HepG2 (cell line): ENCODE measurements around the gene SYN1. TPM values are rescaled to one million over a fixed set of nuclear protein-coding genes. Genes with fewer than 3 reads are reported as not detected.

ENCODE experiments used
- ATAC-seq: fragments of 200-7000 bp; cut with Tn5 transposase; 3 replicates; pipeline ENCODE4 v1.9.1; 2020; ENCODE audit warnings: mild to moderate bottlenecking, moderate library complexity
- BruUV-seq: library from RNA; stranded (reverse); fragments of 400-500 nt; replicated peaks from 2 replicates; lab custom pipeline; 2021; lab: Mats Ljungman, UMichigan
- CTCF ChIA-PET: fragments of 300-600 bp; formaldehyde crosslinking; extraction: SDS; loops from one replicate; lab custom pipeline; 2021; ENCODE audit warnings: low total read pairs, inconsistent platforms, low intra/inter-chr PET ratio; lab: Yijun Ruan, JAX
- POLR2A ChIA-PET: fragments of 350-600 bp; sonication (Branson Sonifier 250); formaldehyde crosslinking; loops from one replicate; lab custom pipeline; 2020; ENCODE audit warnings: antibody characterized with exemption, inconsistent platforms; lab: Yijun Ruan, JAX
- DNase-seq: peaks from one replicate; pipeline ENCODE4 v3.0.0-alpha.2; 2015; ENCODE audit warnings: low spot score
- FAIRE-seq: peaks from 3 replicates; lab custom pipeline; 2011; peaks lifted over from hg19 to GRCh38; lab: Jason Lieb, UNC
- H2AFZ ChIP-seq: one replicate; pipeline ENCODE4 v1.6.1; 2011; ENCODE audit warnings: low read length, inconsistent platforms
- H3K27ac ChIP-seq: fragments of 300-600 bp; 3 replicates; pipeline ENCODE4 v1.8.0; 2011; ENCODE audit warnings: mixed run types, mild to moderate bottlenecking, mixed read lengths, low read length, inconsistent platforms; ENCODE audit not compliant: insufficient read depth; ENCODE audit errors: extremely low read length
- H3K27me3 ChIP-seq, 2 experiments: fragments of 200-600 bp in 1 of 2; 2 replicates in 1 of 2; 3 replicates in 1 of 2; pipeline versions ENCODE4 v1.6.0 to v1.8.0; 2011; ENCODE audit warnings: low read length in 2 of 2, mild to moderate bottlenecking in 2 of 2, moderate library complexity in 2 of 2, inconsistent platforms in 1 of 2; ENCODE audit not compliant: insufficient read depth in 2 of 2, control insufficient read depth in 1 of 2
- H3K36me3 ChIP-seq, 2 experiments: fragments of 200-600 bp in 1 of 2; replicated peaks in 1 of 2; 2 replicates in 1 of 2; 3 replicates in 1 of 2; pipeline versions ENCODE4 v1.5.1 to v1.8.0; 2011; ENCODE audit warnings: low read length in 2 of 2, inconsistent platforms in 1 of 2; ENCODE audit not compliant: insufficient read depth in 2 of 2, control insufficient read depth in 1 of 2
- H3K4me1 ChIP-seq: 2 replicates; pipeline ENCODE4 v1.5.1; 2012; ENCODE audit warnings: low read length, inconsistent platforms; ENCODE audit not compliant: insufficient read depth
- H3K4me2 ChIP-seq: 2 replicates; pipeline ENCODE4 v1.6.0; 2011; ENCODE audit warnings: low read depth, low read length, inconsistent platforms
- H3K4me3 ChIP-seq, 3 experiments: fragments of 200-600 bp in 1 of 3; sonication (generic), shearing (Covaris generic) in 1 of 3; replicated peaks in 1 of 3; 2 replicates each; pipeline ENCODE4 v1.5.1; 2011 to 2016; ENCODE audit warnings: low read length in 3 of 3, inconsistent platforms in 2 of 3, low read depth in 2 of 3, mild to moderate bottlenecking in 2 of 3, control low read depth in 1 of 3, mixed read lengths in 1 of 3; ENCODE audit not compliant: insufficient read depth in 1 of 3
- H3K79me2 ChIP-seq: one replicate; pipeline ENCODE4 v1.6.1; 2011; ENCODE audit warnings: low read length, inconsistent platforms; ENCODE audit not compliant: insufficient read depth
- H3K9ac ChIP-seq: 2 replicates; pipeline ENCODE4 v1.6.0; 2011; ENCODE audit warnings: mild to moderate bottlenecking, low read depth, low read length, inconsistent platforms; ENCODE audit not compliant: insufficient read depth
- H3K9me3 ChIP-seq: 2 replicates; pipeline ENCODE4 v1.5.1; 2012; ENCODE audit warnings: mild to moderate bottlenecking, low read length
- H4K20me1 ChIP-seq: 2 replicates; pipeline ENCODE4 v1.6.0; 2011; ENCODE audit warnings: inconsistent platforms, mild to moderate bottlenecking, low read length, moderate library complexity; ENCODE audit not compliant: insufficient read depth
- ETV6 ChIP-seq: sonication (generic); formaldehyde crosslinking; conservative IDR thresholded peaks from 2 replicates; pipeline ENCODE4 v1.4.0; 2020; ENCODE audit warnings: missing genetic modification reagents
- FOXK2 ChIP-seq: fragments of 450-650 bp; IDR thresholded peaks from 2 replicates; pipeline ENCODE4 v1.6.1; 2016
- HNRNPH1 ChIP-seq: fragments of 200-400 bp; formaldehyde crosslinking; optimal IDR thresholded peaks from 2 replicates; pipeline ENCODE3; 2017; ENCODE audit warnings: mild to moderate bottlenecking, low read depth, low read length
- HOXD1 ChIP-seq: sonication (generic); formaldehyde crosslinking; IDR thresholded peaks from 2 replicates; pipeline ENCODE4 v1.5.0; 2020; ENCODE audit warnings: missing genetic modification reagents
- MAFK ChIP-seq, 2 experiments: IDR thresholded peaks in 1 of 2; conservative IDR thresholded peaks in 1 of 2; 2 replicates each; pipeline ENCODE4 v1.6.1; 2011; ENCODE audit warnings: improper control_type of control experiment in 2 of 2, low read length in 2 of 2
- MYNN ChIP-seq: sonication (generic); formaldehyde crosslinking; IDR thresholded peaks from 2 replicates; pipeline ENCODE4 v1.4.0; 2020; ENCODE audit warnings: mild to moderate bottlenecking, low read depth, missing genetic modification reagents
- ZBED4 ChIP-seq: sonication (generic); formaldehyde crosslinking; IDR thresholded peaks from 2 replicates; pipeline ENCODE4 v1.4.0; 2020; ENCODE audit warnings: missing genetic modification reagents, borderline replicate concordance
- ZNF20 ChIP-seq: sonication (generic); formaldehyde crosslinking; IDR thresholded peaks from 2 replicates; pipeline ENCODE4 v1.4.0; 2020; ENCODE audit warnings: mild to moderate bottlenecking, moderate library complexity, missing genetic modification reagents
- ZNF281 ChIP-seq: sonication (generic); formaldehyde crosslinking; IDR thresholded peaks from 2 replicates; pipeline ENCODE4 v1.4.0; 2020; ENCODE audit warnings: missing genetic modification reagents, borderline replicate concordance
- ZNF484 ChIP-seq: sonication (generic); formaldehyde crosslinking; IDR thresholded peaks from 2 replicates; pipeline ENCODE4 v1.5.1; 2020; ENCODE audit warnings: mild to moderate bottlenecking, low read depth, missing genetic modification reagents, borderline replicate concordance
- ZNF503 ChIP-seq: sonication (generic); formaldehyde crosslinking; IDR thresholded peaks from 2 replicates; pipeline ENCODE4 v1.4.0; 2020; ENCODE audit warnings: missing genetic modification reagents
- ZNF605 ChIP-seq: sonication (generic); formaldehyde crosslinking; IDR thresholded peaks from 2 replicates; pipeline ENCODE4 v1.8.0; 2022; ENCODE audit warnings: mild to moderate bottlenecking, missing genetic modification reagents
- WGBS: methylation state at CpG from one replicate; pipeline ENCODE4 v1.1.6; 2017; ENCODE audit warnings: low lambda C conversion rate; 5-methylcytosine and 5-hydroxymethylcytosine counted together
- in situ Hi-C: cut with HindIII; loops from 2 replicates; pipeline ENCODE4 v1.10.0; 2017; ENCODE audit warnings: low pct_unique_long_range_greater_than_20kb; ENCODE audit not compliant: extremely low pct_ligation_motif_present
- intact Hi-C: fragments of 100-400 bp; cut with micrococcal nuclease; formaldehyde crosslinking; loops from one replicate; pipeline ENCODE4 v1.10.0; 2022; ENCODE audit not compliant: unreplicated experiment
- polyA plus RNA-seq, 8 experiments: library from polyadenylated mRNA; depleted of rRNA in 3 of 8; stranded (reverse) in 7 of 8; unstranded in 1 of 8; fragments of >200 nt; fragmentation: Illumina TruSeq in 4 of 8; extraction: Trizol in 4 of 8; gene quantifications; 2 replicates each; pipeline versions ENCODE4 v1.2.1 to v1.2.3, GENCODE V29; 2011 to 2016; ENCODE audit warnings: low read depth in 4 of 8, missing spikeins in 1 of 8, mixed read lengths in 1 of 8; ENCODE audit not compliant: insufficient read depth in 1 of 8
- total RNA-seq, 5 experiments: library from RNA; depleted of rRNA; stranded (reverse); fragments of >200 nt; fragmentation: Illumina TruSeq; extraction: Trizol; gene quantifications; 2 replicates each; pipeline ENCODE4 v1.2.3, GENCODE V29; 2016; ENCODE audit warnings: low read depth in 1 of 5
- TF ChIP-seq, protein P1 (sequence below): sonication (generic); formaldehyde crosslinking; IDR thresholded peaks from 2 replicates; pipeline ENCODE4 v1.5.0; 2020; ENCODE audit warnings: missing genetic modification reagents

Gene SYN1
- total and polyA plus RNA-seq, 2 of the 13 experiments (the other 11 are each of a cell fraction or from before 2014, with no cell fraction given): not detected

DNA sequence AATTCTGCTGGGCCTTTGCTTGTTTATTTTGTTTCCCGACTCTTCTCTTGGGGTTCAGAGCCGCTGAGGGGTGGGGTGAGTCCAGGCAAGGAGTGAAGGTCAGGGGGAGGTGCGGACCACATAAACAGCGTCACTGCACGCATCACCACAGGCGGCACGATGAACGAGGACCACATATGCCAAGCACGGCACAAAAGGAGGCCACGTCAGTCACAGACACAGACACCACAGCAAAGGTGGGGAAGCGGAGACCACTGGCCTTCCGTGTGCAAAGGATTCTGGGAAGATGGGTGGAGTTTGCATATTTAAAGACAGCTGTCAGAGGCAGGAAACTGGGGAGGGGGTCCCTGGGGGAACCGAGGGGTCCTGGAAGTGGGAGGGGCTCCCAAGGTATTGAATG lies 47.8 kb downstream of the SYN1 start:
- FAIRE-seq (no peak), DNase-seq (no peak), ATAC-seq (no peak)
- Histone ChIP-seq H3K9ac (no peak overlapping the region), H3K4me2 (no peak overlapping the region), H3K79me2 (no peaks in the 10 kb centered on the region), H4K20me1 (no peaks in the 10 kb centered on the region), H3K36me3 (peaks cover 0 to 15% of the 10 kb centered on the region in 2 experiments; a peak in 1 of 5 replicates), H3K9me3 (no peaks in the 10 kb centered on the region), H3K27me3 (no peaks in the 10 kb centered on the region), H3K4me1 (no peaks in the 10 kb centered on the region), H2AFZ (no peak overlapping the region), H3K27ac (no peak overlapping the region), H3K4me3 (no peak overlapping the region)
- ChIA-PET CTCF (no interaction called here), POLR2A (no interaction called here)
- in situ Hi-C loops: no loop called here
- intact Hi-C loops: no loop called here
- BruUV-seq: no TSS peak
- WGBS: 97% methylated on average over 13 of the region's 13 CpGs
- TF ChIP-seq HOXD1 (no peak), MYNN (CRISPR knock-in tag) (no peak), ZBED4 (CRISPR knock-in tag) (no peak), MAFK (conservative IDR thresholded peaks at IDR 0.05 in 1 of 2, IDR thresholded peaks at IDR 0.05 in 1 of 2; ENCODE audit: low read length in 2 of 2) (no peak), ZNF503 (CRISPR knock-in tag) (no peak), ZNF605 (CRISPR knock-in tag) (no peak), ZNF281 (CRISPR knock-in tag) (no peak), ZNF20 (CRISPR knock-in tag) (no peak), ZNF484 (no peak), HNRNPH1 (no peak), ETV6 (CRISPR knock-in tag) (no peak), FOXK2 (no peak)
- TF ChIP-seq, protein P1, sequence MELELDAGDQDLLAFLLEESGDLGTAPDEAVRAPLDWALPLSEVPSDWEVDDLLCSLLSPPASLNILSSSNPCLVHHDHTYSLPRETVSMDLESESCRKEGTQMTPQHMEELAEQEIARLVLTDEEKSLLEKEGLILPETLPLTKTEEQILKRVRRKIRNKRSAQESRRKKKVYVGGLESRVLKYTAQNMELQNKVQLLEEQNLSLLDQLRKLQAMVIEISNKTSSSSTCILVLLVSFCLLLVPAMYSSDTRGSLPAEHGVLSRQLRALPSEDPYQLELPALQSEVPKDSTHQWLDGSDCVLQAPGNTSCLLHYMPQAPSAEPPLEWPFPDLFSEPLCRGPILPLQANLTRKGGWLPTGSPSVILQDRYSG (CRISPR knock-in tag): no peak
